Measurements from ENCODE around the gene COL4A6. TPM values are rescaled to one million over a fixed set of nuclear protein-coding genes. Genes with fewer than 3 reads are reported as not detected.

Gene COL4A6
- total RNA-seq, 1 donor from 2014 or later = 109 TPM

- DNase-seq (ENCODE audit: low spot score) = no peak
Measured at GRCh38 chrX:108271397-108271787, 166.8 kb downstream of the COL4A6 start.

GRCh38 chrX:108270739-108271396 is 167.4 kb downstream of the COL4A6 start:
- no peak for DNase-seq (ENCODE audit: low spot score)

DNA sequence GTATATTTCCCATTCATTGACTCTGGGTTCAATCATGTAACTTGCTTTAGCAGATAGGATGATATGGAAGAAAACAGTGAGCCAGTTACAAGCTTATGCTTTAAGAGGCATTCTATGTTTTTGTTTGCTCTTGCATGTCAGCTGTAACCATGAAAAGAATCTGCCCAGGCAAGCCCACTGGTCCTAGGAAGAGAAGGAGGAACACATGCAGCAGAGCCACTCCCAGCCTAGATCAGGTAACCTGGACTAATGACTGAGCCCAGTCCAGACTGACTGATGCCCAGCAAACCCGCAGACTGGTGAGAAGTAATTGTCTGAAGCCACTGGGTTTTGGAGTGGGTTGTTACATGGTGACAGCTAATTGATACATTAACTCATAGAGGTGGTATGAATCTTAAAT is 167.9 kb downstream of the COL4A6 start:
- no peak for DNase-seq (ENCODE audit: low spot score)

- DNase-seq (ENCODE audit: low spot score) = no peak
Measured at GRCh38 chrX:108268434-108269080, 169.7 kb downstream of the COL4A6 start.

GRCh38 chrX:108267557-108267956 is 170.7 kb downstream of the COL4A6 start:
- no peak for DNase-seq (ENCODE audit: low spot score)

DNA sequence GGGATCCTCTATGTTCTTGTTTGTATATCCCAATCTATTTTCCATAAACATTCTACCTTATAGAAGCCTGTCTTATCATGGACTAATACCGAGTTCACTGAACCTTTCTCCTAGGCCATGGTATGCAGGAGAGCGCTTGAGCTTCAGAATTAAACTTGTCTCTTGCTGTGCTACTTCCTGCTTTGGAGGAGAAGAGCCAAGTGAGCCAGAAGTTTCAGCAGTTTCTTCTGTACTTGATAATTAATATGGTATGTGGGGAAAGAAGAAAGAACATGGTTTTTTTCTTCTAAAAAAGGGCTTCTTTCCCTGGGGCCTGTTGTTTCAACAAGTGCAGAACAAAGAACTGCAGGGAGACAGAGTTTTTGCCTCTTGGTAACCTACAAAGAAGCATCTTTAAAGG is 173.8 kb downstream of the COL4A6 start:
- no peak for DNase-seq (ENCODE audit: low spot score)

GRCh38 chrX:108261549-108262203 is 176.5 kb downstream of the COL4A6 start:
- no peak for DNase-seq (ENCODE audit: low spot score)

DNA sequence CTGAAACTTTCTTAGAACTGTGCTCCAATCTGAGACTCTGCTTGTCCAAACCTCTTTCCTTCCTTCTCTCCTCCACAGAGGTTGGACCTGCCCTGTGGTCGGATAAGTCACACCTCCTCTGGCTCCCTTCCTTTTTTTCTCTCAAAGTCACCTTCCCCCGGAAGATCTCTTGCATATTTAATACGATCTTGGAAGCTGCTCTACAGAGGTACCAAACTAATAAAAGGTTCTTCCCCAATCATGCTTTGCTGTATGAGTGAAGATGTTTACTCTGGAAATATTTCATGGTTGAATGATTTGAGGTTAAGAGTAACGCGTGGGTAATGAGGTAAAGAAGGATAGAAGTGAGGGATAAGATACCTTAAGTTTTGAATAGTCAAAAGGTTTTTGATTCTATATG is 180.7 kb downstream of the COL4A6 start:
- DNase-seq (ENCODE audit: low spot score) = no peak

- no peak for DNase-seq (ENCODE audit: low spot score)
Measured at GRCh38 chrX:108254636-108255035, 183.6 kb downstream of the COL4A6 start.

DNA sequence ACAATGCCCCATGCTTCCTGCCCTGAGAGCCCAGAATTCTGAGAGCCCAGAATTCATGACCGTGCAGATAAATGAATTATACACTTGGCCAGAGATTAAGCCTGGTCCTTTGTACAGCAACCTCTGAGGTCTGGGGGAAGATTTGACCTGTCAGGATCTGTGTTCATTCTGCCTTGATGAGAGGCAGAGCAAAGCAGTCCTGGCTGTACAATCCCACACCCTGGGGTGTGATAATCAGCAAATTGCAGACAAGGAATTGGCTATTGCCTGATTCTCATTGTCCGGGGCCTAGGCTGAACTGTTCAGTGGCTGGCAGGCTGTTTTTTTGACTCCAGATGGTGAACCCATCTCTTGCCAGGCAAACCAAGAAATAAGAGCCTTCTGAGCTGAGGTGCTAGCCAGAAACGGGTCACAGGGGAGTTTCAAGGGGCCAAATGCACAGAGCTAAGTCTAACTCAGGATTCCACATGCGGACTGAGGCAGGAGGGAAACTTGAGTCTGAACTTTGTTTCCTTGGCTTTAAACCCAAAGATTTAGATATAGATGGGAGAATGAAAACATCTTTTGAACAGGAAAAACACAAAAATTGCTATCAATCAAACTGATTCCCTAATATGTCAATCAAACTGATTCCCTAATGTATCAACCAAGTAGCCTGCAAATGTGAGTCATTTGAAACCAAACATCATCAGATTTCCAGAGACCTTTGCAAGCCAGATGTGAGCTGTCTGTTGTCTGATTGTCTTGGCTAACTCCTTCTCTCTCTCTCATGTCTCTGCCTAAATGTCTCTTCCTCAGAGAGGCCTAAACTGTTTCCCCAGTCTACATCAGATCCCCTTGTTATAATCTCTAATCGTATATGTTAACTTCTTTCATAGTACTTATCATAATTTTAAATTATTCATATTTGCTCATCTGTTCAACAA is 187.3 kb downstream of the COL4A6 start:
- DNase-seq (ENCODE audit: low spot score) = no peak

GRCh38 chrX:108246304-108246954 is 191.8 kb downstream of the COL4A6 start:
- no peak for DNase-seq (ENCODE audit: low spot score)

DNA sequence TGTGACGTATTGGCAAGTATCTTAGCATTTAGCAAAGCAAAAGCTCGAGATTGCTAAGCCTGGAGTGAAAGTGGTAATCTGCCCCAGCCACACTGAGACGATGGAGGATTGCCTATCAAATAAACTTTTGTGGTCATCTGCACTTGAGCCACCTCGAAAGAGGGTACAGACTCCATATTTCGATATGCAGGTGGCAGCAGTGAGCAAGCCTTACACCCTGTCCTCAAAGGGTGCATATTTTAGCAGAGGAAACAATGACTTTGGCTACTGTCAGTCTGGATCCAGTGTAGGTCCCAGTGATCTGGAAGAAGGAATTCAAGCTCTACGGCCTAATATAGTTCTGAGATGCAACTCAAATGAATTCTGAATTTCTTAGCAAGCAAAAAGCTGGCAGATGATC is 192.8 kb downstream of the COL4A6 start:
- no peak for DNase-seq (ENCODE audit: low spot score)

DNA sequence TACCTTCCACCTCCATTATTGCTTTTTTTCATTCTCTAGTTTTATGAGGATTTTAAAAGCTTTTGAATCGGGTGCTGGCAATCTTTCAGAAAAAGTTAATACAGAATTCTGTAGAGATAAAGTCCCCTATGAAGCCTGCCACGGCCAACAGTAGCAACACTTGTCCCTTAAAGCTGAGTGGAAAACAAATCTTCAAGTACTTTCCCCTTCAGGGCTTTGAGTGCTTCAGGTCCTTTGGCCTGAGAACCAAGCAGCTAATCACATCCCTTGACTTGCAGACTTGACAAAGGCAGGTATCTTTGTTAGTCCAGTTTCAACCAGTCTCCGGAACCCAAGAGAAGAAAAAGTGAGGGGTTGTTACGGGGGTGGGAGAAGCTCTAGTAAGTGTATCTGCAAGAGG is 202.2 kb downstream of the COL4A6 start:
- no peak for DNase-seq (ENCODE audit: low spot score)

DNA sequence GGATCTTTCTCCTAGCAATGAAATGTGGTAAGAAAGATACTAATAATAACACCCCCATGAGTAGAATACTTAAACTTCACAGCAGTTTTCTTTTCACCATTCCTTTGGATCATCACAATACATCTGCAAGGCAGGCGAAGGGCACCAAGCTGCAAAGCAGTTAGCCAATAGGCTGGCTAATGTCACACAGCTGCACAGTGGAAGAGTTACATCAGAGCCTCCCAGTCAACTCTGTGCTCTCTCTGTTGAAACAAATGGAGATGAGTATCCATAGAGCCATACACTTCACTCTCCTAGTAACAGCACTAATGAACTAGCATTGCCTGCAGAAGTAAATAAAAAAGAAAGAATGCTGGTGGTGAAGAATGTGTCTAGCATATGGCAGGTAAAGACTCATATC is 207.6 kb downstream of the COL4A6 start:
- no peak for DNase-seq (ENCODE audit: low spot score)

DNA sequence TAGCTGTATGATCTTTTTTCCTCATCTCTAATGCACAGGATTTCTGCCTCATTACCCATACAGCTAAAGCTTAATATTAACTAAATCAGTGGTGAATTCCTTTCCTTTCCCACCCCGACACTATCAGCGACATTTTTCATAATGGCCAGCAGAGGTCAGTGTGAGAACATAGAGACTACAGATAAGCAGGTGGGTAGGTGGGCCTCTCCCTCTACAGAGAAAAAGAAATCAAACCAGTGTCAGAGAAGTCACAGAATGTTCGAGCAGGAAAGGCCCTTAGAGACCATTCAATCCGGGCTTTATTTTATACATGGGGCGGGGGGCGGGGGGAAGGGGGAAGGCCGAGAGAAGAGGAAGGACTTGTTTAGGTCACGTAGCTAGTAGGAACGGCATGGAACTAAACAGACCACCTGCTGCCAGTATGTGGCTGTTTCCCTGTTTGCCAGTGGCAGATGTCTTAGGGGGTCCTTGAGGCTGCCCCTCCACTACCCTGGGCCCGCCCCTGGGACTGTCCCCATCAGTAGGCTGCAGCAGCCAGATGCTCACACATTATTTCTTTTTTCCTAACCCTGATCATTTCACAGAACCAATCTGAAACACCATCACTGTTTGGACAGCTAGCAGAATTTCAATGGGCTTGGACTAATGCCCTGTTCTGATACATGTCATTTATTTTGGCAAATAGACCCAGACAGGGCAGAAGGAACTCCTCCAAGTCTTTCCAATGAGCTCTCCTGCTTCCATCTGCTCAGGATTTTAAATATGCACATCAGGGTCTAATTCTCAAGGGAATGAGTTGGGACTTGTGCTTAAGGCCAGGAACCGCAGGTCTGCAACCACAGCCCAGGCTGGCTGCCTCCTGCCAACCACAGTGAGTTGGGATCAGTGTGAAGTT is 213.2 kb downstream of the COL4A6 start:
- no peak for DNase-seq (ENCODE audit: low spot score)

- no peak for DNase-seq (ENCODE audit: low spot score)
Measured at GRCh38 chrX:108224218-108224617, 214.0 kb downstream of the COL4A6 start.

GRCh38 chrX:108223585-108223984 is 214.6 kb downstream of the COL4A6 start:
- DNase-seq (ENCODE audit: low spot score) = no peak

DNA sequence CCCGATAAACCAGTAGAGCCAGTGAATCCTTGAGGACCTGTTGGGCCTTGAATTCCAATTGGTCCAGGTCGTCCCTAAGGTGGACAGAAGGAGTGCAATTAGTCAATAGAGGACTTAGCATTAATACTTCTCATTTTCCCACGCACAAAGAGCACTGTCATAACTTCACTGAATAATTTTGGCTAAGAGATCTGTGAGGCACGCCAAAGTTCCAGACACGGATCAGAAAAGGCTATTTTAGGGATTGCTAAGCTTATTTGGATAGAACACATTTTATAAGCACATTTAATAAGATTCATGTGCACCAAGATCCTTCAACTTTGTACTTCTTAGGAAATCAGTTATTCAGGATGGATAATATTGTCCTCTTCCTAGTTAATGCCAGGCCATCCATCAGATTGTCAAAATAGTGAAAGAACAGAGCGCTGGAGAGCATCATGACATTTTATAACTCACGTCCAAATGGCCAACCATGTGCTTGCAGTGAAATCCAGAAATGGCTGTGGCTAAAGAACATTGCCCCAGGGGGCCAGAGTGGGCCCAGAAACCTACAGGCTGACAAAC is 216.8 kb downstream of the COL4A6 start:
- DNase-seq (ENCODE audit: low spot score) = no peak

GRCh38 chrX:108219949-108220601 is 218.1 kb downstream of the COL4A6 start:
- DNase-seq (ENCODE audit: low spot score) = no peak

GRCh38 chrX:108217876-108218275 is 220.3 kb downstream of the COL4A6 start:
- no peak for DNase-seq (ENCODE audit: low spot score)
